CD4-positive, alpha-beta T cell treated with Interleukin-12 subunit alpha and Interleukin-12 subunit beta, for 1 hour (primary cell): ENCODE data around the gene BCAS3.
A peak's percentile ranks its signal among the peaks of the same experiment; 100 is the strongest.
"Not testable (repeated sequence)": the region's sequence is repeated elsewhere in the genome, so short reads cannot be mapped to it uniquely, and the experiment has no call there.

Experiments
- DNase-seq: peaks from one replicate; pipeline ENCODE4 v3.0.0-alpha.2; 2020

BCAS3 gene

DNA sequence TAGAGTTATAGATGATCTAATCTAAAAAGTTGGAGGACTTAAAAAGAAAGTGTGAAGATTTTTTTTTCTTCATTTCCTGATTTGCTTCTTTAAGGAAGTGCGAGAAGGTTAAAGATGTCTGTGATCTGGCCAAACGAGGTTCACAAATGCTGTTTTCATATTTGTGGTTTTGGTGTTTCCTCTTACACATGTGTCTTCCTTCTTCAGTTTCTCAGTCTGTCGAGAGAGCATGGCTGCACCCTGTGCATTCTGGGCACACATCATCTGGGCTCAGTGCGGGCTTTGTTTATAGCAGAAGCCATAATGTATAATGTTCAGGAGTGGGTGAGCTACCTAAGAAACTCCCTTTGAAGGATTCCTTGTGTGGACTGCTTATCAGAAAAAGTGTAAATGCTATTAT is 461.6 kb downstream of the BCAS3 start:
- DNase-seq, result peak; percentile 62

- no peak for DNase-seq
Observed at GRCh38 chr17:61140081-61140786, 462.6 kb downstream of the BCAS3 start.

DNA sequence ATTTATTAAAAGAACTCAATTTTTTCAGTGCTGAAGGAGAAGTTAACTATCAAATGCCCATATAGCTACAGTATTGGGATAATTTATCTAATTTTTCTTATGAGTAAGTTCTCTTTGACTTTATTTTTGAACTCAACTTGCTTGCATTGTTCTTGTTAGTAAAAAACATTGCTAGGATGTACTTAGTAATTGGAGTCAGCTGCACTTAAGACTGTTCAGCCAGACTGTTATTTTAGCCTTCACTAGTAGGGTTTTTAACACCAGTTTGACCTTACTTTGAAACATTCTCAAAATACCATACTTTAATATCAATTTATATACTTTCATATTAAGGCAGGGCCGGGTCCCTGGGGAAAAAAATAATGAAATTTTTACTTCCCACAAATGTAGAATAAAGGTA is 465.4 kb downstream of the BCAS3 start:
- DNase-seq, result no peak

GRCh38 chr17:61144137-61144536 is 466.5 kb downstream of the BCAS3 start:
- DNase-seq, result no peak

- DNase-seq, result no peak
Observed at GRCh38 chr17:61144617-61145564, 467.2 kb downstream of the BCAS3 start.

GRCh38 chr17:61146833-61147232 is 469.2 kb downstream of the BCAS3 start:
- not testable (repeated sequence) for DNase-seq

- no peak for DNase-seq
Observed at GRCh38 chr17:61149106-61149825, 471.6 kb downstream of the BCAS3 start.

DNA sequence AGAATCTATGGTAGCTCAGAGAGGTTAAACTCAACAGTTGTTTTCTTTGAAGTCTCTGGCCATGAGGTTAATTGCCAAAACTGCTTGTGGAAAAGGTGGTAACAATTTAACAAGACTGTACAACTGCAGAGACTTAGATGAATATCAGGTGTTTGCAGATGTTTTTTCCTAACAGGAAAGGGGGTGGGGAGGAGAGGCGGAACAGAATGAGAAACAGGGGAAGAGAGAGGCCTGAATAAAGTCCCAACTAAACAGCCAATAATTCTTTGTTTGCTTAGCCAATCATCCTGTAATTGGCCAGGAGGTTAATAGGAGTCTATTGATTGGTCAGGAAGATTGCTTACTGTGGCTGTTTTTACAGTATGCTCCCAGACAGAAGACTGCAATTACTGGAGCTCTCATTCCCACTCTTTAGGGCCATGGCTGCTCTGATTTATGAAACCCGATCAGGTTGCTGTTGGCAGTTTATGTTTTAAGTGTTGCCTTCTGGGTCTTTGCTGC is 472.3 kb downstream of the BCAS3 start:
- DNase-seq, result no peak

GRCh38 chr17:61150686-61151299 is 473.1 kb downstream of the BCAS3 start:
- no peak for DNase-seq

DNA sequence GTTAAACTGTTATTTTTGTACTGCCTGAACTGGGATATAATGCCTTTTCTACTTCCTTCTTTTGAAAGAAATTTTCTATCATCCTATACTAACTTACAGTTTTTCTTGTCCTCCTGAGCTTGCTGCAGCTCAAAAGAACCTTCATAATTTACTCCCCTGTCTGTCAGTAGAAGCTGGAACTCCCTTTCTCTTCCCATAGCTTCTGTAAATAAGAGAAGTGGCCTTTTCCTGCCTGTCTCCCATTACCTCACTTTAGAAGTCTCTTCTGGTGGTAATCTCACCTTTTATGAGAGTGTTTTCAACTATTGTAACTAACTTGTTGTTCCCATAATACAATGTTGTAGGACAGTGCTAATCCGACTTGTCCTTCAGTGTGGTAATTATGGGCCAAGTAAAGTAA is 475.2 kb downstream of the BCAS3 start:
- no peak for DNase-seq

DNA sequence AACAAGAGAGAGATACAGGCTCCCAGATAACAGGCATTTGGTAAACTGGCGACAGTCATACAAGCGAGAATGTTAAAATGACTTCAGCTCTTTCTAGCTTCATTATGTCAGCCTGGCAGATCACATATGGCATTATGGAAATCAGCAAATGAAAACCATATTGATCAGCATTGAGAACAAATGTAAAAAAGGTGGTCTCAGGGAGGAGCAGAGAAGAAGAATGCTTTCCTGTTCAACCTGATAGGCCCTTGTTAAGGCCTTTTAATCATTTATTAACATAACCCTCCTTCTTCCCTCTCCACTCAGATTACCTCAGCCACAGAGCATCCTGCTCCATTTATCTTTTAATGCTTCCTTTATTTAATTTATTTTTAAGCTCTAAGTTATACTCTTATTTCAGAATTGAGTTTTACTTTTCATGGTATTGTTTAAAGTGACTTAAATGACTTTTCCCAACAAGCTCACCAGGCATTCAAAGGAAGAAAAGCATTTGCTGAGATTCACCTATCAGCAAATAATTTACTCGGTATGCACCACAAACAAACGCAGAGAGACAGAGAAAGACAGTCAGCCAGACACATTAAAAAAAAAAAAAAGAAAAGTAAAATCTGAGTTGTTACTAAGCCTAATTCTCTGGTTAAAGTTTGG is 478.1 kb downstream of the BCAS3 start:
- DNase-seq, result no peak

DNA sequence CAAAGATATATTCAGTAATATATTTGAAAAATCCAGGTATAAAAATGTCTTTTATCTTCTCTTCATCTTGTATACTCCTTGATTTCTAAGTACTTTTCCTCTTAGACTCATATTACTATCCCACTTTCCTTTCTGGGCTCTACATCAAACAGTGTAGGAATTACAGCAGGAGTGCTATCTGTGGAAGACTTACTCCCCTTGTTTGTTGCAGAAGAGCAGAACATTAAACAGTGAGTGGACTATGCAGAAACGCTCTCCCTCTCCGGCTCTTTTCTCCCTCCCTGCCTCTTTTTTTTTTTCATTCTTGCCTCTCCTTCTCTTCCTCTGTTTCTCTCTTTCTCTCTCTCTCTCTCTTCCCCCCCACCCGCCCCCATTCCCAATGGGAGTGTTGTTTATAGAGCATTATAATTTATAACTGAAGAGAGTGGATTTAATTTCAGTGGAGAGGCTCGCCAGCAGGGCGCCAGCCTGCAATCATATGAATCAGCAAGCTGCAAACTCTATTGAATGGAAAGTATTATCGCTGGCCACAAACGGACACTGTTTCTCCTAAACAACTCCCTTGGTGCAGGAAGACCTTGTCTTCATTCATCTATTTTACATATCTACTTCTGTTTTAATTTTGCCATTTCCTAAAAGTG is 479.7 kb downstream of the BCAS3 start:
- no peak for DNase-seq

DNA sequence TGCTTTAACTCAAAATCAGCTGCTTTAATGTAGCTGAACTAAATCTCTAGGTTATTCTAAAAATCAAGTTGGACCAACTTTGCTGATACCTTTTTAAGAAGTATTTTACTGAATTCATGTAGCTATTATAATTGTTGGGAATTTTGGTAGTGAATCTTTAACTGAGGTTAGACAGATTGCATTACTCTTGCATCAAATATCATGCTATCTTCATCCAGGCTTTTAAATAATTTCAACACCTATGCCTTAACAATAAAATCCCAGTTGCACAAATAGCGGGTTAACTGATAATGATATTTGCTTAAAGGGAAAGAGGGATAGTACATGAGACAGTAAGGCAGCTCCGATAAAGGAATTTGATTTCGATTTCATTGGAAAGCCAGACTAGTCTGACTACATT is 480.7 kb downstream of the BCAS3 start:
- DNase-seq, result no peak

DNA sequence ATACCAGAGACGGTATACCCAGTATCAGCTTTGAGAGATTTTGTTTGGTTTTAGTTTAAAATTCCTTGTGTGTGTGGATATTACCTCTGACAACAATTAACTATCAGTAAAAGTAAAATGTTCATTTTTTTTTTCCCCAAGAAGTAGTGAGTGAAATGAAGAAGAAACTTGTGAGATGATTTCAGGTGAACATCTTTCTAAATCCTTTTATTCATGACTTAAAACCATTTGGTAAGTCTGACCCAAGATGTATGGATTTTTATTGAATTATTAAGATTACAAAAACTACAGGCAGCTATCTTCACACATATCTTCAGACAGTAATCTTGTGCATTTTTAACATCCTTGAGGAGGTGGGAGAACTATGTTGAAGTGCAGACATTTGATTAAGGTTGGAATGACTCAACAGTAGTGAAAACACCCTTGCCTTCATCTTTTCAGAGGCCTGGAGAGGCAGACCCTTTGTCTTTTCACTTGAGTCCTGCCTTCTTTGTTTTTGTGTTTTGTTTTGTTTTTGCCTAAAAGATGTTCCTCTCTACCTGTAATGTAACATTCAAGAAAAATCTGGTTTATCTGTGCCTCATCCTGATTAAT is 481.7 kb downstream of the BCAS3 start:
- no peak for DNase-seq

DNA sequence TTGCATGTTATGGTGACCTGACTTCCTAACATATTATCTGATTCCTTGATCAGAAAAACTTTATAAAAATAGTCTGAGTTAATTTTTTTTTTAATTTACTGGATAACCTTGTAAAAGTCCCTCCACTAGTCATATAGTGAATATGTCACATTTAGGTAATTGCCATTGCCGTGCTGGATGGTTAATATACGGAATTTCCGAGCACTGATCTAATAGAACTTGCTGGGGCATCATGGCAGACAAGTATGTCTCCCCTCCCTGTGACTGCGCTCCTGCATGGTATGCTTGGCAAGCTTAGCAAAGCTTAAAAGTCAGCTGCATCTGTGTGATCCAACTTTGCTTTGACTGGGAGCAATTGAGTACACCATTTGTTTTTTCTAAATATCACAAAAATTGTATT is 482.6 kb downstream of the BCAS3 start:
- DNase-seq, result no peak

DNA sequence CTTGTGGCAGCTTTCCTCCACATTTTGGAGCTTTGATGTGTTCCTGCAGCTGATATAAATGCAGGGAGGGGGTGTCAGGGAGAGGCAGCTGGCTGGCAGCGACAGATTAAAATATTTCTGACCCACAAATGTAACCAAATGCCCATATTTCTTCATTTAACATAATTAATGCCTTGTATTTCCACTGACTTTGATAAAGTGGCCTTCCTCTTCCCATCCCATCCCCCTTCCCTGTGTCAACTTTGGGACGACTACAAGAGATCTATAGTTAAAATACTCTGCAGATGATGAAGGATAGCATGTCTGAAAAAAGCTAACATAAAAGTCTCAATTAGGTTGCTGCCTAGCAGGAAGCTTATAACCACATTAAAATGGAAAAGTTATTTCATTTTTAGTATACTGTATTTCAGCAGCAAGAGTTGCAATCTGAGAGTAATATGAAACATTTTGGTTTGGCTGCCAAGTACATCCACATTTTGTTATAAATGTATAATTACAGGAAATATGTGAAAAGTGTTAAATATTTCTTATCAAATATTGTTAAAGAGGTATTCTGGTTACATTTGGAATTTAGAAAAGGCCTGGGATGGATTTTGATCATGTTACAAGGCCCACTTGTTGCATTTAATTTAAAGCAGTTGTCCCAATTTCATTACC is 483.3 kb downstream of the BCAS3 start:
- no peak for DNase-seq

GRCh38 chr17:61161615-61162134 is 484.0 kb downstream of the BCAS3 start:
- no peak for DNase-seq

- DNase-seq, result no peak
Observed at GRCh38 chr17:61164517-61164916, 486.9 kb downstream of the BCAS3 start.

- no peak for DNase-seq
Observed at GRCh38 chr17:61167075-61167474, 489.4 kb downstream of the BCAS3 start.

DNA sequence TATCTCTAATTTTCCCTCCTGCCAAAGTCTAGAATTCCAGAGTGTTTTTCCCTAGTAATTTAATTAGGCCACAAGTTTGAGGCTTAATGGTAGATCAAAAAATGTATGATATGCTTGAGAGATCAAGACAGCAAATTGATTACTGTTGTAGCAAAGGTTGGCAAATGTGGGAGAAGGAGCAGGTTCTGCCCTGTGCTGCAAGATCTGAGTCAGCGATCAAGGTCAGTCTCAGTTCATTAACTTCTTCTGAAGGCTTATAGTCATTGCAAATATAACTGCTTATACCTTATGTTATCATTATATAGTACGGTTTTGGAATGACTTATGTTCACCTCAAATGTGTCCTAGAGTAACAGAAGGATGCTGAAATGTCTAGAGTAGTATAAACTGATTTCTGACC is 490.9 kb downstream of the BCAS3 start:
- no peak for DNase-seq

DNA sequence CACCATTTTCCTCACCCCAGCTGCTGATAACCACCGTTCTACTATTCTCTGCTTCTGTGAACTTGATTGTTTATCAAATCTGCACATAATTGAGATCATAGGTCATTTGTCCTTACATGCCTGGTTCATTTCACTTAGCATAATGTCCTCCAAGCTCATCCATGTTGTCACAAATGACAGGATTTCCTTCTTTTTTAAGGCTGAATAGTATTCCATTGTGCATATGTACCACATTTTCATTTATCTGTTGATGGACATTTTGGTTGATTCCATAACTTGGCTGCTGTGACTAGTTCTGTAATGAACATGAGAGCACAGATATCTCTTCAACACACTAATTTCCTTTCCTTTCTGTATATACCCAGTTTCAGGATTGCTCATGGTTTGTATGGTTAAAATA is 496.7 kb downstream of the BCAS3 start:
- DNase-seq, result no peak
